Measurements from ENCODE around the gene RNF112. TPM values are rescaled to one million over a fixed set of nuclear protein-coding genes. Genes with fewer than 3 reads are reported as not detected.

Gene RNF112
- total RNA-seq, 3 donors from 2014 or later, result 2.4 to 13.4 (median 3.4) TPM

GRCh38 chr17:19421219-19421618, 10.2 kb downstream of the RNF112 start:
- no peaks in the 10 kb centered on the region for H3K9me3 ChIP-seq
- peaks cover 22% of the 10 kb centered on the region for H3K4me1 ChIP-seq (ENCODE audit: low read depth)
- ATAC-seq (no peak), DNase-seq (no peak)
- no peaks in the 10 kb centered on the region for H3K36me3 ChIP-seq (ENCODE audit: low read depth)
- intact Hi-C loops (cut with DNase I, micrococcal nuclease), result no loop called here
- H3K4me3 ChIP-seq, result no peak overlapping the region
- TF ChIP-seq CTCF (IDR thresholded peaks at IDR 0.05), result no peak

- no peak for ATAC-seq
- intact Hi-C loops (cut with DNase I, micrococcal nuclease), result no loop called here
- DNase-seq, result no peak
- no peak overlapping the region for H3K4me3 ChIP-seq
- no peaks in the 10 kb centered on the region for H3K36me3 ChIP-seq (ENCODE audit: low read depth)
- no peaks in the 10 kb centered on the region for H3K9me3 ChIP-seq
- no peak for TF ChIP-seq CTCF (IDR thresholded peaks at IDR 0.05)
- H3K4me1 ChIP-seq (ENCODE audit: low read depth), result peaks cover 26% of the 10 kb centered on the region
Observed at GRCh38 chr17:19421926-19422325, 10.9 kb downstream of the RNF112 start.

DNA sequence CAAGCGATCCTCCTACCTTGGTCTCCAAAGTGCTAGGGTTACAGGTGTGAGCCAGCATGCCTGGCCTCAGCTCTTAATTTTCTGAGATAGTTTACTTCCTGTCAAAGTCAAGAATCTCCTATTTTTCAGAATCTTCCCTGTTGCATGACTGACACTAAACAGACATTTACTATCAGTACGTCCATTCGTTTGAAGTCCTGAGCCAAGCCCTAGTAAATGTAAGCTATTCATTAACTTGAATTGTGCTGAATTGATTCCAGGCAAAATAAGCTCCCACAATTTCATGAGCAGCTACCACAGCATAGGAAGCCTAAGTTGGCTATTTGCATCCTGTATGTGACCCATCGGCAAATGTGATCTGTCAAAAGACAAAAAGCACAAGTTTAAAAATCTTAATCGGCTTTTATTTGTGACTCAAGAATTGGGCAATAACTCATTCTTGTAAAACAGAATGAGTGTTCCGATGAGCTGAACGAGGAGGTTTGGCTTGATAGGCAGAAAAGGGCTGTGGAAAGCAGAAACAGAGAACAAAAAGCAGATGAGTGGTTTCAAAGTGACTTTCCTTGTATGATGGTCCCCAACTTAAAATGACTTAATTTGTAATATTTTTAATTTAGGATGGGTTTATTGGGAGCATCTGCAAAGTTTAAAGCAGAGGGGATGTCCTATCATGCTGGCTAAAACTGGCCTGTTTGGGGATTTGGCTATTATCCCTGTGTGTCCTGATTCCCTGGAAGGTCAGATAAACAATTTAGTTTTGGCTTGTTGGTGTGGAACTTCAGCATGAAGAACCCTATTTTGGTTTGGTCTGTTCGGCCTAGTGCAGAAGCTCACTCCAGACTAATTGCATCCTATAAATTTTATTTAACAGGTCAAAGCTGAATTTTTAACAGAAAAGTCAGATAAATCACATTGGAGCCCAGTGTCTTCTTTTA, 14.2 kb downstream of the RNF112 start:
- H3K4me3 ChIP-seq, result no peak overlapping the region
- intact Hi-C loops (cut with DNase I, micrococcal nuclease), result no loop called here
- ATAC-seq (peak; percentile 94), DNase-seq (peak in 1 of 3 donors; percentile 51)
- peaks cover 24% of the 10 kb centered on the region for H3K4me1 ChIP-seq (ENCODE audit: low read depth)
- no peaks in the 10 kb centered on the region for H3K36me3 ChIP-seq (ENCODE audit: low read depth)
- no peaks in the 10 kb centered on the region for H3K9me3 ChIP-seq
- no peak for TF ChIP-seq CTCF (IDR thresholded peaks at IDR 0.05)

DNA sequence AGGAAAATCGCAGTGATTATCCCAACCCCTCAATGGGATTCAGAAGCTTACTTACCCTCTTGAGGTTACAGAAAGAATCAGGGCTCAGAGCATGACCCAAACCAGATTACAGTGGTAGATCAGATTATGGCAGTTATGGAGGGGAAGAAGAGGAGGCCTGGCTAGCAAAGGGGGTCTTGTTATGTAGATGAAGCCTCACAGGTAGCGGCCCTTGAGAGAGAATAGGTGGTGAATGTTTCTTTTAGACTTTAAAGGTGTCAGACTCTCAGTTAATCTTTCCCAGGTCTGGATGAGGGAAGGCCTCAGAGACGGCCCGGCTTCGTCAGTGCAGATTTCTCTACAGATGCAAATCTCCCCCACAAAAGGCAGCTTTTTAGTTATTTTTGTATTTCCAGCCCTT, 15.6 kb downstream of the RNF112 start:
- DNase-seq, result no peak
- H3K9me3 ChIP-seq, result no peaks in the 10 kb centered on the region
- intact Hi-C loops (cut with DNase I, micrococcal nuclease), result no loop called here

DNA sequence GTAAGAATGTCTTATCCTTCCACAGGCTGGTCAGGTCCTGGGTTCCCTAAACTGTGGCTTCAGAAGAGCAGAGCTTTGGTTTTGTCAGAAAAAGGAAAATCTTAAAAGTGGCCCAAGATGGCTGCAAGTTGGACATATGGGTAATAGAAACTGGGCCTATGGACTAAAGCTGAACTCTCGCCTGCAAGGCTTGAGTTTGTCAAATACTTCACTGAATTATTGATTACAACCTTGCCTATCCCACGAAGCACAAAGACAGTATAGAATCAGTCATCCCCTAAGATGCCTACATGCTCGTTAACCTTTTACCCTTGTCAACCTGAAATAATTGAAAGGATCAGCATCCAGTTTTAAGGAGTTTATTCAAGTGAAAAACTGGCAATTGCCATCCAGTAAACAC, 20.7 kb downstream of the RNF112 start:
- intact Hi-C loops (cut with DNase I, micrococcal nuclease), result no loop called here

More for the DNA sequence above, 15.6 kb downstream of the RNF112 start:
- ATAC-seq, result no peak
- H3K4me1 ChIP-seq (ENCODE audit: low read depth), result peaks cover 24% of the 10 kb centered on the region
- H3K4me3 ChIP-seq, result no peak overlapping the region
- no peak for TF ChIP-seq CTCF (IDR thresholded peaks at IDR 0.05)
- no peaks in the 10 kb centered on the region for H3K36me3 ChIP-seq (ENCODE audit: low read depth)

More for the DNA sequence above, 20.7 kb downstream of the RNF112 start:
- H3K4me1 ChIP-seq (ENCODE audit: low read depth), result no peaks in the 10 kb centered on the region
- ATAC-seq, result no peak
- no peaks in the 10 kb centered on the region for H3K9me3 ChIP-seq
- H3K4me3 ChIP-seq, result no peak overlapping the region
- TF ChIP-seq CTCF (IDR thresholded peaks at IDR 0.05), result no peak
- DNase-seq, result no peak
- no peaks in the 10 kb centered on the region for H3K36me3 ChIP-seq (ENCODE audit: low read depth)

All from mucosa of descending colon (tissue), 3 donors.